DND-41 (cell line): Measurements from ENCODE around the gene C4orf17.
"Not testable (repeated sequence)": the region's sequence is repeated elsewhere in the genome, so short reads cannot be mapped to it uniquely, and the experiment has no call there.

Experiments used
- ATAC-seq: fragments of 200-7000 bp; cut with Tn5 transposase; 3 replicates; pipeline ENCODE4 v1.9.1; 2021; ENCODE audit warnings: low read depth; ENCODE audit not compliant: insufficient read depth
- DNase-seq: peaks from one replicate; pipeline ENCODE4 v3.0.0-alpha.2; 2020
- H2AFZ ChIP-seq: 2 replicates; pipeline ENCODE4 v1.6.0; 2012; ENCODE audit warnings: low read depth, low read length
- H3K27ac ChIP-seq: 2 replicates; pipeline ENCODE4 v1.5.1; 2012; ENCODE audit warnings: low read length, inconsistent platforms
- H3K27me3 ChIP-seq: fragments of 200-600 bp; sonication (generic); 2 replicates; pipeline ENCODE4 v1.6.0; 2012; ENCODE audit warnings: low read length, mild to moderate bottlenecking, inconsistent platforms; ENCODE audit not compliant: insufficient read depth, poor library complexity
- H3K36me3 ChIP-seq: 2 replicates; pipeline ENCODE4 v1.5.1; 2012; ENCODE audit warnings: low read length, inconsistent platforms; ENCODE audit not compliant: insufficient read depth
- H3K4me1 ChIP-seq: 2 replicates; pipeline ENCODE4 v1.5.1; 2012; ENCODE audit warnings: mild to moderate bottlenecking, low read length; ENCODE audit not compliant: insufficient read depth
- H3K4me2 ChIP-seq: 2 replicates; pipeline ENCODE4 v1.6.0; 2012; ENCODE audit warnings: mild to moderate bottlenecking, moderate library complexity, low read length, inconsistent platforms; ENCODE audit not compliant: insufficient read depth
- H3K4me3 ChIP-seq, 2 experiments: fragments of 200-600 bp in 1 of 2; shearing (Covaris generic) in 1 of 2; 2 replicates each; pipeline ENCODE4 v1.5.1; 2012 to 2016; ENCODE audit warnings: inconsistent platforms in 2 of 2, low read length in 2 of 2, mild to moderate bottlenecking in 2 of 2, low read depth in 1 of 2, moderate library complexity in 1 of 2
- H3K79me2 ChIP-seq: 2 replicates; pipeline ENCODE4 v1.6.0; 2012; ENCODE audit warnings: low read length, inconsistent platforms; ENCODE audit not compliant: insufficient read depth
- H3K9ac ChIP-seq: 2 replicates; pipeline ENCODE4 v1.6.0; 2012; ENCODE audit warnings: low read depth, mild to moderate bottlenecking, inconsistent platforms, low read length, moderate library complexity
- H3K9me3 ChIP-seq: 2 replicates; pipeline ENCODE4 v1.5.1; 2012; ENCODE audit warnings: low read length, moderate library complexity, mild to moderate bottlenecking, inconsistent platforms; ENCODE audit not compliant: insufficient read depth, severe bottlenecking
- H4K20me1 ChIP-seq: 2 replicates; pipeline ENCODE4 v1.6.0; 2012; ENCODE audit warnings: low read length; ENCODE audit not compliant: insufficient read depth
- CTCF ChIP-seq: IDR thresholded peaks from 2 replicates; pipeline ENCODE4 v1.5.1; 2012; ENCODE audit warnings: borderline replicate concordance, low read length, moderate library complexity, mild to moderate bottlenecking; ENCODE audit not compliant: poor library complexity, severe bottlenecking; ENCODE audit errors: extremely low read depth
- EZH2 ChIP-seq: IDR thresholded peaks from 3 replicates; pipeline ENCODE4 v1.6.1; 2012; ENCODE audit warnings: borderline replicate concordance, low read depth, mild to moderate bottlenecking, moderate library complexity, low read length, inconsistent platforms; ENCODE audit not compliant: severe bottlenecking

The C4orf17 gene

GRCh38 chr4:99471896-99472295, 38.9 kb upstream of the C4orf17 start:
- no peak overlapping the region for H3K4me3 ChIP-seq
- H4K20me1 ChIP-seq: no peaks in the 10 kb centered on the region
- H3K27me3 ChIP-seq: no peaks in the 10 kb centered on the region
- no peak overlapping the region for H3K9ac ChIP-seq
- DNase-seq (no peak), ATAC-seq (no peak)
- H3K4me2 ChIP-seq: no peak overlapping the region
- H3K4me1 ChIP-seq: no peaks in the 10 kb centered on the region
- H3K79me2 ChIP-seq: no peaks in the 10 kb centered on the region
- no peak overlapping the region for H2AFZ ChIP-seq
- no peak for TF ChIP-seq CTCF
- TF ChIP-seq EZH2: no peak
- no peaks in the 10 kb centered on the region for H3K9me3 ChIP-seq
- no peak overlapping the region for H3K27ac ChIP-seq
- no peaks in the 10 kb centered on the region for H3K36me3 ChIP-seq

GRCh38 chr4:99473131-99473530, 37.7 kb upstream of the C4orf17 start:
- TF ChIP-seq CTCF (no peak), EZH2 (no peak)
- H3K4me2 ChIP-seq: no peak overlapping the region
- no peak for ATAC-seq

GRCh38 chr4:99483636-99484035, 27.2 kb upstream of the C4orf17 start:
- no peaks in the 10 kb centered on the region for H3K79me2 ChIP-seq
- H3K36me3 ChIP-seq: no peaks in the 10 kb centered on the region
- H3K4me2 ChIP-seq: no peak overlapping the region
- H3K27me3 ChIP-seq: no peaks in the 10 kb centered on the region
- H3K4me1 ChIP-seq: no peaks in the 10 kb centered on the region
- no peak overlapping the region for H3K27ac ChIP-seq
- no peak overlapping the region for H2AFZ ChIP-seq
- H3K9ac ChIP-seq: no peak overlapping the region
- ATAC-seq: no peak
- H3K4me3 ChIP-seq: no peak overlapping the region
- no peak for DNase-seq
- no peak for TF ChIP-seq EZH2
- TF ChIP-seq CTCF: no peak
- no peaks in the 10 kb centered on the region for H4K20me1 ChIP-seq
- peaks cover 36% of the 10 kb centered on the region for H3K9me3 ChIP-seq

More at GRCh38 chr4:99473131-99473530, 37.7 kb upstream of the C4orf17 start:
- DNase-seq: no peak
- no peaks in the 10 kb centered on the region for H4K20me1 ChIP-seq
- no peaks in the 10 kb centered on the region for H3K36me3 ChIP-seq
- H3K4me3 ChIP-seq: no peak overlapping the region
- H3K9me3 ChIP-seq: no peaks in the 10 kb centered on the region
- no peaks in the 10 kb centered on the region for H3K4me1 ChIP-seq
- no peak overlapping the region for H3K9ac ChIP-seq
- H3K27me3 ChIP-seq: no peaks in the 10 kb centered on the region
- H2AFZ ChIP-seq: no peak overlapping the region
- H3K27ac ChIP-seq: no peak overlapping the region
- no peaks in the 10 kb centered on the region for H3K79me2 ChIP-seq

GRCh38 chr4:99485212-99485611, 25.6 kb upstream of the C4orf17 start:
- Histone ChIP-seq H2AFZ (no peak overlapping the region), H3K9ac (no peak overlapping the region), H3K4me2 (no peak overlapping the region), H4K20me1 (no peaks in the 10 kb centered on the region), H3K4me3 (no peak overlapping the region), H3K79me2 (no peaks in the 10 kb centered on the region), H3K4me1 (no peaks in the 10 kb centered on the region), H3K9me3 (peaks cover 36% of the 10 kb centered on the region), H3K27me3 (no peaks in the 10 kb centered on the region), H3K27ac (no peak overlapping the region), H3K36me3 (no peaks in the 10 kb centered on the region)
- ATAC-seq (no peak), DNase-seq (no peak)
- TF ChIP-seq CTCF (no peak), EZH2 (no peak)

- peaks cover 36% of the 10 kb centered on the region for H3K9me3 ChIP-seq
- not testable (repeated sequence) for H3K27me3 ChIP-seq, H3K4me3 ChIP-seq, H3K27ac ChIP-seq, H3K36me3 ChIP-seq, H2AFZ ChIP-seq, DNase-seq, H3K4me1 ChIP-seq, H3K9ac ChIP-seq, H3K79me2 ChIP-seq, H4K20me1 ChIP-seq, H3K4me2 ChIP-seq, ATAC-seq
These were observed 24.2 kb upstream of the C4orf17 start for GRCh38 chr4:99486648-99487047.
